Measurements from ENCODE around the gene OTOR. TPM values are rescaled to one million over a fixed set of nuclear protein-coding genes. Genes with fewer than 3 reads are reported as not detected.

OTOR gene
- total RNA-seq, 2 experiments from 2014 or later = not detected

- no peak for ATAC-seq
- Mint-ChIP-seq H3K4me3 (no peak overlapping the region), H3K9me3 (ENCODE audit: low read depth) (peaks cover 6% of the 10 kb centered on the region), H3K36me3 (peaks cover 1% of the 10 kb centered on the region), H3K27me3 (peaks cover 28% of the 10 kb centered on the region), H3K4me1 (no peaks in the 10 kb centered on the region), H3K27ac (no peak overlapping the region)
- no peak for DNase-seq
- CTCF ChIA-PET = interaction anchor here (1.0 kb wide), 1 partner anchor 51 kb away, joined by 3 read pairs; no protein-coding TSS in a partner anchor
Observed at GRCh38 chr20:16759181-16759563, 11.0 kb downstream of the OTOR start.

DNA sequence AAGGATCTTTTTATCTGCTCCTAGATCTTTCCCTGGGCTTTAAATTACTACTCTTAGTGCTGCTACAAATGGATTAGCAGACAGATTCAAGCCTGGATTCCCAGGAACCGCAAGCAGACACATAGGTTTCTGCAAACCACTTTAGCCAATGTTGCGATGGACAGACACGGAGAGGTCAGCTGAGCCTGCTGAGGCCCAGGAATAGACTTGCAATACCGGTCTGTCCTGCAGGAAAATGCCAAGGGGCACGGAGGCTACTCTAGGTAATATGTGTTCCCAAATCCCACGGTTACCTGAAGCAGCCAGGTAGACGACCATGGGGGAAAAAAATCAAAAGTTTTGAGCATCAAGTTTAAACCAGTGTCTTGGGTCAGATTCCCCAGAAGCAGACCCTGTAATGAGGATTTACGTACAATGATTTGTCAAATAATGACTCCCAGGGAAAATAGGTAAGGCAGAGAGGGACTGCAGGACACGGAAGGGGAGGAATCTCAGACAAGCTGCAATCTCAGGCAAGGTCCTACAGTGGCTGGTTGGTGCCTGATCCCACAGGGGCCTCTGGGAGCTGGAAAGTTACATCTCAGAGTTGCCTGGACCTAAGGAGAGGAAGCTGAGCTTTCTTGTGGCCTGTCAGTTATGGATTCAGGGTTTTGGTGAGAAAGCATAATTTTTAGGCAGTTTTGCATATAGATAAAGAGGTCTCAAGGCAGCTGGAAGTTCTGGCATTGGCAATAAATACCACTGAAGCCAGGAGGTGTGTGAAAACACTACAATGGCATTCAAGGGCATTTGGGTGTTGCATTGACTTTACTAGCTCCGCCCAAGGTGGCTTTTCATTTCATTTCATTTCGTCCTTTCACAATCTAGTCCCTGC is 12.5 kb downstream of the OTOR start:
- Mint-ChIP-seq H3K27me3 (peaks cover 37% of the 10 kb centered on the region), H3K4me1 (no peaks in the 10 kb centered on the region), H3K27ac (no peak overlapping the region), H3K9me3 (ENCODE audit: low read depth) (peaks cover 4% of the 10 kb centered on the region), H3K36me3 (no peaks in the 10 kb centered on the region), H3K4me3 (no peak overlapping the region)
- CTCF ChIA-PET = interaction anchor here (1.0 to 2.4 kb wide), 10 partner anchors 13 to 242 kb away, joined by 3 to 13 read pairs (median 4); partner anchors contain the start of gene OTOR
- no peak for ATAC-seq
- no peak for DNase-seq

DNA sequence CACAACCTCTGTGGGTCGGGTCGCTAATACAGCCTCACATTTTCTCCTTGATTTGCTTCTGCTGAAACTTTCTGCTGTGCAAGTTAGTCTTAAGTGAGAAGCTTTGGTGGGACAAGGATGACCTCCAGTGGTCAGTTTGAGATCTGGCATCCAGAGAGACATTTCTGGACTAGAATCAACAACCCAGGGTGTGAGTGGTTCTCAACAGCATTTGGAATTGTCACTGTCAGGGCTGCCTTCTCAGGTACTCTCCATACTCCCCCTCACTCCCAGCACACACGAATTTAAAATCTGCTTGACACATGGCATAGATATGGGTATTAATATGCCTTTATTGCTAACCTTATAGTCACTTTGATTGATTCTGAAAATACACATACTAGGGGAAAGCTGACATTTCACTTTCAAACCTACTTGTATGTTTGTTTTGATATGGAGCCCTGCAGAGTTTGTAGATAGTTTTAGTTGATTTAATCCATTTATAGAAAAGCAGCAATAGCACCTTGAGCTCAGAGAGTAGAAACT is 13.2 kb downstream of the OTOR start:
- ATAC-seq (peak; percentile 66), DNase-seq (peak; percentile 60)
- Mint-ChIP-seq H3K4me1 (no peaks in the 10 kb centered on the region), H3K9me3 (ENCODE audit: low read depth) (peaks cover under 1% of the 10 kb centered on the region), H3K27ac (no peak overlapping the region), H3K27me3 (peaks cover 44% of the 10 kb centered on the region), H3K4me3 (no peak overlapping the region), H3K36me3 (no peaks in the 10 kb centered on the region)
- CTCF ChIA-PET = interaction anchor here (1.0 to 2.4 kb wide), 11 partner anchors 12 to 243 kb away, joined by 3 to 13 read pairs (median 4); partner anchors contain the start of gene OTOR

DNA sequence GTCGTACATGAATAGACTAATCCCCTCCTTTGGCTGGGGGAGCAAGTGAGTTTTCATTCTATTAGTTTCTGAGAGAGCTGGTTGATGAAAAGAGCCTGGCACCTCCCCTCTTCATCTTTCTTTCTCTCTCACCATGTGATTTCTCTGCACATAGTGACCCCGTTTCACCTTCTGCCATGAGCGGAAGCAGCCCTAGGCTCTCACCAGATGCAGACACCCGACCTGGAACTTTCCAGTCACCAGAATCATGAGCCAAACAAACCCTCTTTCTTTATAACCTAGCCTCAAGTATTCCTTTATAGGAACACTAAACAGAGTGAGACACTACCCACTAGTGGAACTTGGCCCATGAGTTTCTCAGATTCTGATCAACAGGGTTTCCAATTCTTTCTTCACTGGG is 16.4 kb downstream of the OTOR start:
- DNase-seq (no peak), ATAC-seq (no peak)
- no peaks in the 10 kb centered on the region for H3K4me1 Mint-ChIP-seq
- H3K36me3 Mint-ChIP-seq = no peaks in the 10 kb centered on the region
- CTCF ChIA-PET = interaction anchor here (1.3 kb wide), 1 partner anchor 48 kb away, joined by 3 read pairs; no protein-coding TSS in a partner anchor
- H3K9me3 Mint-ChIP-seq (ENCODE audit: low read depth) = no peaks in the 10 kb centered on the region
- H3K4me3 Mint-ChIP-seq = no peak overlapping the region
- H3K27me3 Mint-ChIP-seq = peaks cover 44% of the 10 kb centered on the region
- H3K27ac Mint-ChIP-seq = no peak overlapping the region

DNA sequence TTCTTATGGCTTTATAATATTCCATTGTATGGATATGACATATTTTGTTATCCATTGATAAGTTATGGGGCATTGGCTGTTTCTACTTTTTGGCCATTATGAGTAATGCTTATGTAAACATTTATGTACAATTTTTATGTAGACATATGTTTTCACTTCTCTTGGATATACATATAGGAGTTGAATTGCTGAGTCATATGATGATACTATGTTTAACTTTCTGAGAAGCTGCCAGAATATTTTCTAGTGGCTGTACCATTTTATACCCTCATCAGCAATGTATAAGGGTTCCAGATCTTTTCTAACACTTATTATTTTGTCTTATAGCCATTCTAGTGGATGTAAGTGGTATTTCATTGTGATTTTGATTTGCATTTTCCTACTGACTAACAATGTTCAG is 23.1 kb downstream of the OTOR start:
- Mint-ChIP-seq H3K27me3 (peaks cover 7% of the 10 kb centered on the region), H3K4me1 (no peaks in the 10 kb centered on the region), H3K4me3 (no peak overlapping the region), H3K27ac (no peak overlapping the region), H3K36me3 (no peaks in the 10 kb centered on the region), H3K9me3 (ENCODE audit: low read depth) (no peaks in the 10 kb centered on the region)
- DNase-seq = no peak
- no peak for ATAC-seq
- CTCF ChIA-PET = no interaction called here

DNA sequence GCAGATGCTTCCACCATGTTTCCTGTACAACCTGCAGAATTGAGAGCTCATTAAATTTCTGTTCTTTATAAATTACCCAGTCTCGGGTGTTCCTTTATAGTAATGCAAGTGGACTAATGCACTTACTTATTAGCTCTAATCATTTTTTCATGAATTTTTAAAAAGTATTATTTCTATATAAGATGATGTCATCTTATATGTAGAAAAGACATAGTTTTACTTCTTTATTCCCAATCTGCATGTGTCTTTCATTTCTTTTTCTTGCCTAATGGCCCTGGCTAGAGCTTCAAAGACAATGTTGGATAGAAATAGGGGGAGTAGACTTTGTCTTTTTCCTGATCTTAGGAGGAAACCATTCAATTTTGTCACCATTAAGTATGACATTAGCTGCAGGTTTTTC is 27.8 kb downstream of the OTOR start:
- CTCF ChIA-PET = no interaction called here
- Mint-ChIP-seq H3K27me3 (no peaks in the 10 kb centered on the region), H3K36me3 (no peaks in the 10 kb centered on the region)

DNA sequence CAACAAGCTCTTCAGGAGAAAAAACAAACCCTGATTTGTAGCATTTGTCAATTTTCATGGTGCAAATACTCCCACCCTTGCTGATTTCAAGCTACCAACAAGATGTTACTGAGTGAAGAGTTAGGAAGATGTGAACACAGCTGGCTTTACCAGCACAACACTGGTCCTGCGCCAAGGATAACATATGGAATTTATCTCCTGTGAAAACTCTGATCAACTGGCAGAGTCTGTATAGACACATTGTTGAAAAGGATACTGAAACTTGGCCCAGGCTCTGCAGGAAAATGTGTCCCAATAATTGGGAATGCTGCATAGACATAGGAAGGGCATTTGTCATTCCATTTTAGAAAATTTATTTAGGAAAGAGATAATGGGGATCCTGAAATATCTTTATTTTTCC is 29.0 kb downstream of the OTOR start:
- no peak for DNase-seq
- Mint-ChIP-seq H3K27ac (no peak overlapping the region), H3K4me3 (no peak overlapping the region), H3K4me1 (no peaks in the 10 kb centered on the region), H3K36me3 (no peaks in the 10 kb centered on the region), H3K27me3 (no peaks in the 10 kb centered on the region), H3K9me3 (ENCODE audit: low read depth) (peaks cover 6% of the 10 kb centered on the region)
- CTCF ChIA-PET = no interaction called here
- ATAC-seq = no peak

More for the DNA sequence above, 27.8 kb downstream of the OTOR start:
- no peaks in the 10 kb centered on the region for H3K4me1 Mint-ChIP-seq
- H3K4me3 Mint-ChIP-seq = no peak overlapping the region
- no peak for ATAC-seq
- no peak overlapping the region for H3K27ac Mint-ChIP-seq
- DNase-seq = no peak
- H3K9me3 Mint-ChIP-seq (ENCODE audit: low read depth) = peaks cover 4% of the 10 kb centered on the region

DNA sequence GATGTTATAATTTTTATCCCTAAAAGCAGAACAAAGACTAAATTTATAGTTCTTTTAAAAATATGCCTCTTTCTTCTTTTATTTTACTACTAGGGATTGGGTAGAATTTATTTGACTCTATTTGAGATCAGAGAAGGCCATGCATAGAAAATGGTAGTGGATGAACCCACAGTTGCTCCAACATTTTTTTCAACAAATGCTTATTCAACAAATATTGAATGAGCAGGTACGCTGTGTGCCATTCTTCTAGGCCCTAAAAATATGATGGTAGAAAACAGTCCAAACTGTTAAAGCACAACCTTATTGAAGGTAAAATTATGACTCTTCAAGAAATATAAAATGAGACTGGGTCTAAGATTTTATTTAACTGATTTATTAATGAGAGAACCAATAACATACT is 30.0 kb downstream of the OTOR start:
- H3K36me3 Mint-ChIP-seq = no peaks in the 10 kb centered on the region
- CTCF ChIA-PET = no interaction called here
- H3K9me3 Mint-ChIP-seq (ENCODE audit: low read depth) = peaks cover 6% of the 10 kb centered on the region
- ATAC-seq (no peak), DNase-seq (no peak)
- H3K4me3 Mint-ChIP-seq = no peak overlapping the region
- H3K27ac Mint-ChIP-seq = no peak overlapping the region
- no peaks in the 10 kb centered on the region for H3K4me1 Mint-ChIP-seq
- no peaks in the 10 kb centered on the region for H3K27me3 Mint-ChIP-seq

DNA sequence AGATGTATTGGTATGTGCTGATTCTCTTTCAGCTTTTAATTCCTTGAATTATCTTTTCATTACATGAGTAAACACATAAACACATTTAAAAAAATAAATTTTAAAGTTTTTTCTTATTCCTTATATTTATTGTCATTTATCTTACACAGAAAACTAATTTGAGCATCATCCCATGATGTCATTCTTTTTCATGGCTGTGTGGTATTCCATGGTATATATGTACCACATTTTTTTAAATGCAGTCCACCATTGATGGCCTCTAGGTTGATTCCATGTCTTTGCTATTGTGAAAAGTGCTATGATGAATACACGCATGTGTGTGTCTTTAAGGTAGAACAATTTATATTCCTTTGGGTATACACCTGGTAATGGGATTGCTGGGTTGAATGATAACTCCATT is 33.3 kb downstream of the OTOR start:
- ATAC-seq (no peak), DNase-seq (no peak)
- CTCF ChIA-PET = interaction anchor here (1.3 kb wide), 1 partner anchor 22 kb away, joined by 3 read pairs; no protein-coding TSS in a partner anchor
- H3K36me3 Mint-ChIP-seq = no peaks in the 10 kb centered on the region
- no peak overlapping the region for H3K4me3 Mint-ChIP-seq
- H3K9me3 Mint-ChIP-seq (ENCODE audit: low read depth) = peaks cover 6% of the 10 kb centered on the region
- H3K27ac Mint-ChIP-seq = no peak overlapping the region
- no peaks in the 10 kb centered on the region for H3K27me3 Mint-ChIP-seq
- H3K4me1 Mint-ChIP-seq = no peaks in the 10 kb centered on the region

- ATAC-seq = no peak
Observed at GRCh38 chr20:16785226-16785625, 37.1 kb downstream of the OTOR start.

More at GRCh38 chr20:16785226-16785625, 37.1 kb downstream of the OTOR start:
- H3K36me3 Mint-ChIP-seq = no peaks in the 10 kb centered on the region
- H3K27me3 Mint-ChIP-seq = no peaks in the 10 kb centered on the region
- no peaks in the 10 kb centered on the region for H3K4me1 Mint-ChIP-seq
- H3K4me3 Mint-ChIP-seq = no peak overlapping the region
- H3K27ac Mint-ChIP-seq = no peak overlapping the region
- CTCF ChIA-PET = no interaction called here
- no peak for DNase-seq
- H3K9me3 Mint-ChIP-seq (ENCODE audit: low read depth) = peaks cover 4% of the 10 kb centered on the region

Other genes starting within 250 kb of the OTOR start
- 1 to 10 TPM; 3.0 to 4.1 TPM for gene KIF16B, start 174.9 kb upstream of the OTOR start, total RNA-seq
- 10 to 100 TPM; 86.1 to 99.6 TPM for gene SNRPB2, start 18.3 kb upstream of the OTOR start, total RNA-seq

Measured in activated CD8-positive, alpha-beta memory T cell treated with anti-CD3 and anti-CD28 coated beads, Interleukin-2, amount 10 ng/mL, durations not matched to agents 7 days and 5 days (primary cell).